Stimulated activated naive B cell treated with anti-CD40 and anti-IgM and Interleukin-4, amounts not matched to agents 10 μg/mL and 1 μg/mL and 100 μg/mL, for 72 hours (primary cell): Measurements from ENCODE around the gene RSBN1L.

Experiments used
- ATAC-seq, 2 donors: fragments of 150-1000 bp; cut with Tn5 transposase; replicated peaks; 2 replicates each; pipeline ENCODE4 v1.10.0; 2021; ENCODE audit warnings: moderate library complexity in 1 of 2
- DNase-seq: peaks from one replicate; pipeline ENCODE4 v3.0.0; 2021
- H3K27ac Mint-ChIP-seq: one replicate; pipeline ENCODE4 v1.8.0; 2022; ENCODE audit warnings: mild to moderate bottlenecking, mixed read lengths
- H3K27me3 Mint-ChIP-seq, 2 donors: one replicate each; pipeline ENCODE4 v1.8.0; 2022; ENCODE audit warnings: mixed read lengths in 2 of 2
- H3K36me3 Mint-ChIP-seq, 2 donors: one replicate each; pipeline ENCODE4 v1.8.0; 2022; ENCODE audit warnings: mixed read lengths in 2 of 2, mild to moderate bottlenecking in 1 of 2
- H3K4me1 Mint-ChIP-seq, 2 donors: one replicate each; pipeline ENCODE4 v1.8.0; 2022; ENCODE audit warnings: mixed read lengths in 2 of 2, mild to moderate bottlenecking in 1 of 2
- H3K4me3 Mint-ChIP-seq, 2 donors: one replicate each; pipeline ENCODE4 v1.8.0; 2022; ENCODE audit warnings: mild to moderate bottlenecking in 2 of 2, mixed read lengths in 2 of 2, moderate library complexity in 1 of 2
- H3K9me3 Mint-ChIP-seq, 2 donors: one replicate each; pipeline ENCODE4 v1.8.0; 2022; ENCODE audit warnings: mixed read lengths in 2 of 2, mild to moderate bottlenecking in 1 of 2

RSBN1L gene

DNA sequence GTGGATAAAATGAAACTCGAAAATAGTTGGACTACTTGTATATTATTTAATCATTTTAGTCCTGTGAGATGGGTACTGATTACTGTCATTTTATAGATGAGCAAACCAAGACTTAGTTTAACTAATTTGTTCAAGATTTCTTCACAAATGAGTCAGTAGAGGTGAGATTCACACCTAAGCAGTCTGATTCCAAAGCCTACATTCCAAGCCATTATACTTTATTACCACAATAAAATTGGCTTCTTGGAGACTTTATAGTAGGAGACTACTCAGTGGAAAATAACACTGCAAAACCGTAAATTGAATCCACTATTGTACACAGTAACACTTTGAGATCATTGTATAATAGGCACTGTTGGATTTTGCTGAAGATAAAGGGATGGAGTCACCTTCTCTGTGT is 104.5 kb downstream of the RSBN1L start:
- DNase-seq (no peak), ATAC-seq (no peak)
- Mint-ChIP-seq H3K27me3 (no peaks in the 10 kb centered on the region), H3K4me1 (peaks cover 35 to 74% of the 10 kb centered on the region in 2 donors), H3K36me3 (peaks cover 26 to 46% of the 10 kb centered on the region in 2 donors), H3K27ac (no peak overlapping the region), H3K4me3 (peak overlapping the region; percentile 98 to 99), H3K9me3 (peaks cover 4% of the 10 kb centered on the region in 2 donors)

GRCh38 chr7:77802557-77803405 is 106.5 kb downstream of the RSBN1L start:
- Mint-ChIP-seq H3K27ac (peak overlapping the region; percentile 85), H3K4me3 (peak overlapping the region; percentile 18 to 39), H3K9me3 (peaks cover 6 to 11% of the 10 kb centered on the region in 2 donors), H3K36me3 (peaks cover 38 to 60% of the 10 kb centered on the region in 2 donors), H3K4me1 (peaks cover 28 to 58% of the 10 kb centered on the region in 2 donors), H3K27me3 (no peaks in the 10 kb centered on the region)
- peak; percentile 14 to 21 for ATAC-seq
- DNase-seq, result no peak

GRCh38 chr7:77806425-77806824 is 110.2 kb downstream of the RSBN1L start:
- Mint-ChIP-seq H3K4me3 (no peak overlapping the region), H3K9me3 (peaks cover 12 to 15% of the 10 kb centered on the region in 2 donors)

DNA sequence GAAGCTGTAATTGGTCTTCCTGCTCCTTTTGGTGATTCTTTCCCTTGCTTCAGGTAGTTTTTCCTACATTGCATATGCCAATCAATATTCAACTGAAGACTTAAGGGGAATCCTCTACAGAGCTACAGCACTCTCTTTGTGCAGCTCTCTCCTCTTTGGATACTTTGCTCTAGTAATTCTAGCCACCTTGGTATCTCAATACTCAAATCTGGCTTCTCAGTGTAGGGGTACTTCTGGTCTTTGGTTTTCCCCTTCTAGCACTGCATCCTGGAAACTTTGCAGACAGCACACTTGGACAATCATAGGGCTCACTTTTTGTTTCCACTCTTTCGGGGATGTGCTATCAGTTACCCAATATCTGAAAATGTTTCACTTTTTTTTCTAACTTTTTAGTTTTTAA is 112.3 kb downstream of the RSBN1L start:
- Mint-ChIP-seq H3K4me1 (peaks cover 27 to 49% of the 10 kb centered on the region in 2 donors), H3K27ac (peak overlapping the region; percentile 25), H3K9me3 (peaks cover 12 to 15% of the 10 kb centered on the region in 2 donors), H3K36me3 (peaks cover 39 to 50% of the 10 kb centered on the region in 2 donors), H3K27me3 (no peaks in the 10 kb centered on the region), H3K4me3 (no peak overlapping the region)
- DNase-seq (no peak), ATAC-seq (peak in 1 of 2 donors; percentile 75)

More at GRCh38 chr7:77806425-77806824, 110.2 kb downstream of the RSBN1L start:
- ATAC-seq (no peak), DNase-seq (no peak)
- H3K4me1 Mint-ChIP-seq, result peaks cover 27 to 49% of the 10 kb centered on the region in 2 donors
- H3K27ac Mint-ChIP-seq, result no peak overlapping the region
- peaks cover 41 to 60% of the 10 kb centered on the region in 2 donors for H3K36me3 Mint-ChIP-seq
- H3K27me3 Mint-ChIP-seq, result no peaks in the 10 kb centered on the region

GRCh38 chr7:77811516-77812289 is 115.4 kb downstream of the RSBN1L start:
- Mint-ChIP-seq H3K9me3 (peaks cover 9 to 12% of the 10 kb centered on the region in 2 donors), H3K36me3 (peaks cover 25 to 38% of the 10 kb centered on the region in 2 donors), H3K27me3 (no peaks in the 10 kb centered on the region), H3K4me1 (peaks cover 24 to 50% of the 10 kb centered on the region in 2 donors), H3K4me3 (no peak overlapping the region), H3K27ac (no peak overlapping the region)
- ATAC-seq, result no peak
- no peak for DNase-seq

DNA sequence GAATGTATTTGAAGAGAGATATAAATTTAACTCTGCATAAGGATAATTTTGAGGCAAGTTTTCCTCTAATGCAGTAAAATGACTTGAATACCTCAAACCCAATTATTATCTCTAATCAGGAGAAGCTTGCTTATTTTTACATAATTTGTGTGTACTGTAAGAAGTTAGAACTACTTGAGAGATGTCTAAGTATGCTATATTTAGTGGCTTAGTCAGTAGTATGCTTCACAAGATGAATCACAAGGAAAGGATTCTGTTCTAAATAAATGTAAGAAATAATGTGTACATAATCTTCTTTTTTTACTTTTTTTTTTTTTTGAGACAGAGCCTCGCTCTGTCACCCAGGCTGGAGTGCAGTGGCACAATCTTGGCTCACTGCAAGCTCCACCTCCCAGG is 116.0 kb downstream of the RSBN1L start:
- H3K27ac Mint-ChIP-seq, result no peak overlapping the region
- no peak overlapping the region for H3K4me3 Mint-ChIP-seq

DNA sequence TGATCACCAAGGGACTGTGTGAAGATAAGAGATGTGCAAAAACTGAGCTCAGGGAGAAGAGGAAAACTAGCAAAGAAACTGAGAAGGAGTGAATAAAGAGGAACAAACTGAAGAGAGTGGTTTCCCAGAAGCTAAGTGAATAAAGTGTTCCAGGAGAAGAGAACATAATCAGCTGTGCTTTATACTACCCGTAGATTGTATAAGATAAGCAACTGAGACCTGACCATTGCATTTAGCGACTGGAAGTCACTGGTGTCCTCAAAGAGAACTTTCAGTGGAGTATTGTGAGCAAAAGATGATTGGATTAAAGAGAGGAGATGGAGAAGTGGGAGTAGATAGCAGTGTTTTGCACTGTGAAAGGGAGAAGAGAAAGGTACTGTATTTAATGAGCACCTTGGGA is 116.9 kb downstream of the RSBN1L start:
- Mint-ChIP-seq H3K9me3 (peaks cover 15 to 18% of the 10 kb centered on the region in 2 donors), H3K4me1 (peaks cover 27 to 56% of the 10 kb centered on the region in 2 donors), H3K36me3 (peaks cover 30 to 37% of the 10 kb centered on the region in 2 donors), H3K4me3 (peak overlapping the region in 1 of 2 donors; percentile 3), H3K27me3 (no peaks in the 10 kb centered on the region), H3K27ac (no peak overlapping the region)
- ATAC-seq (peak; percentile 34 to 47), DNase-seq (no peak)

More for the DNA sequence above, 116.0 kb downstream of the RSBN1L start:
- H3K4me1 Mint-ChIP-seq, result peaks cover 27 to 56% of the 10 kb centered on the region in 2 donors
- H3K27me3 Mint-ChIP-seq, result no peaks in the 10 kb centered on the region
- peaks cover 14 to 16% of the 10 kb centered on the region in 2 donors for H3K9me3 Mint-ChIP-seq
- peaks cover 30 to 39% of the 10 kb centered on the region in 2 donors for H3K36me3 Mint-ChIP-seq
- DNase-seq (no peak), ATAC-seq (peak in 1 of 2 donors; percentile 31)

DNA sequence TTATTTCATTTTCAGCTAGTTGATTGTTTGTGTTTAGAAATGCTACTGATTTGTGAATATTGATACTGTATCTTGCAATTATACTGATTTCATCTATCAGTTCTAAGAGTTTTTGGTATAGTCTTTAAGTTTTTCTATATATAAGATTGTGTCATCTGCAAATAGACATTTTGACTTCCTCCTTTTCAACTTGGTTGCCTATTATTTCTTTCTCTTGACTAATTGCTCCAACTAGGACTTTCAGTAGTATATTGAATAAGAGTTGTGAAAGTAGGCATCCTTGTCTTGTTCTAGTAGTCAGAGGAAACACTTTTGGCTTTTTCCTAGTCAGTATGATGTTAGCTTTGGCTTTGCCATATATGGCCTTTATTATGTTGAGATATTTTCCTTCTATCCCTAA is 122.8 kb downstream of the RSBN1L start:
- H3K27ac Mint-ChIP-seq, result no peak overlapping the region
- DNase-seq (no peak), ATAC-seq (no peak)
- peaks cover 28 to 72% of the 10 kb centered on the region in 2 donors for H3K4me1 Mint-ChIP-seq
- peaks cover 57 to 73% of the 10 kb centered on the region in 2 donors for H3K36me3 Mint-ChIP-seq
- H3K9me3 Mint-ChIP-seq, result peaks cover 37 to 49% of the 10 kb centered on the region in 2 donors
- no peak overlapping the region for H3K4me3 Mint-ChIP-seq
- no peaks in the 10 kb centered on the region for H3K27me3 Mint-ChIP-seq

DNA sequence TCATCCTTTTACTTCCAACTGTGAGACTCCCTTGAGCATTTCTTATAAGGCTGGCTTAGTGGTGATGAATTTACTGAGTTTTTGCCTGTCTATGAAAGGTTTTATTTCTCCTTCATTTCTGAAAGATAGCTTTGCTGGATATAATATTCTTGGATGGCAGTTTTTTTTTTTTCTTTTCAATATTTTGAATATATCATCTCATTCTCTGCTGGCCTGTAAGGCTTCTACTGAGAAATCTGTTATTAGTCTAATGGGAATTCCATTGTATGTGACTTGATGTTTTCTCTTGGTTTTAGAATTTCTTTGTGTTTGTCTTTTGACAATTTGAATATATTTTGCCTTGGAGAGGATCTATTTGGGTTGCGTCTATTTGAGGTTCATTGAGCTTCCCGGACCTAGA is 124.7 kb downstream of the RSBN1L start:
- H3K36me3 Mint-ChIP-seq, result peaks cover 64 to 77% of the 10 kb centered on the region in 2 donors

DNA sequence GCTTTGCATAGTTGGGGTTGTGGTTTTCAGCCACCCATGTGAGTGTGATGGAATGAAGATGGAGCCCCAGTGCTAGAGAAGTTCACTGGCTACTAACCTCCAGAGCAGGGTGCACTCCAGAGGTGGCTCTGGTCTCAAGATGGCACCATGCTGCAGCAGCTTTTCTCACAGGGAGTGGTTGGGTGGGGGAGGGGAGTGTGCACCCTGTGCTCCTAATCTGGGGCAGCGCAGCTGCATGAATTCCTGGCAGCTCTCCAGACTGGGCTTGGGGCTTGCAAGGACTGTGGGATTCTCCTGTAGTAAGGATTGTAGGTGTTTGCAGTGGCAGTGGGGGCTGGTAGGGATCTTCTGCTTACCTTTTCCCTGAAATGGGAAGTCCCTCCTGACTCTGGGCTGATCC is 126.0 kb downstream of the RSBN1L start:
- DNase-seq (no peak), ATAC-seq (no peak)
- H3K4me1 Mint-ChIP-seq, result peaks cover 32 to 78% of the 10 kb centered on the region in 2 donors
- H3K36me3 Mint-ChIP-seq, result peaks cover 60 to 73% of the 10 kb centered on the region in 2 donors
- peaks cover 43 to 47% of the 10 kb centered on the region in 2 donors for H3K9me3 Mint-ChIP-seq
- H3K4me3 Mint-ChIP-seq, result peak overlapping the region in 1 of 2 donors; percentile 46
- H3K27ac Mint-ChIP-seq, result peak overlapping the region; percentile 86
- H3K27me3 Mint-ChIP-seq, result no peaks in the 10 kb centered on the region

More for the DNA sequence above, 124.7 kb downstream of the RSBN1L start:
- Mint-ChIP-seq H3K9me3 (peaks cover 45 to 49% of the 10 kb centered on the region in 2 donors), H3K4me3 (no peak overlapping the region), H3K27ac (peak overlapping the region; percentile 86), H3K27me3 (no peaks in the 10 kb centered on the region), H3K4me1 (peaks cover 32 to 78% of the 10 kb centered on the region in 2 donors)
- DNase-seq (no peak), ATAC-seq (no peak)

DNA sequence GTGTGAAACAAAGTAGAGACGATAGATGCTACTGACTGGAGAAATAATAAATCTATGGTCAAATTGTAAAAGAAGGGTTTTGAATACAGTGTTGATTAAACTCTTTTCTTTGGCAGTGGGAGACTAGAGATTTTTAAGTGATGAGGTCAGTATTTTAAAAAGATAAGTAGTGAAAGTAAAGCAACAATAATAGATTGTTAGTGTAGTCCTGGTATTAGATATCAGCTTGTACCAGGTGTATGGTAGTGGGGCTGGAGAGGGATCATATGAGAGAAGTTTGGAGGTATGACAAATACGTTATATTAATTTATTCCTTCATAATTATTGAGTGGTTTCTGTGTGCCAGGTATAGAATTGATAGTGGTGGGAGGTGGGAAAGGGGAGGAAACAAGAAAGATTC is 127.5 kb downstream of the RSBN1L start:
- peak overlapping the region; percentile 56 to 72 for H3K4me3 Mint-ChIP-seq
- H3K27ac Mint-ChIP-seq, result peak overlapping the region; percentile 63
- H3K4me1 Mint-ChIP-seq, result peaks cover 33 to 86% of the 10 kb centered on the region in 2 donors
- ATAC-seq, result peak; percentile 38 to 46
- H3K9me3 Mint-ChIP-seq, result peaks cover 37 to 39% of the 10 kb centered on the region in 2 donors
- no peaks in the 10 kb centered on the region for H3K27me3 Mint-ChIP-seq
- H3K36me3 Mint-ChIP-seq, result peaks cover 47 to 63% of the 10 kb centered on the region in 2 donors
- no peak for DNase-seq

GRCh38 chr7:77824636-77825035 is 128.4 kb downstream of the RSBN1L start:
- H3K4me1 Mint-ChIP-seq, result peaks cover 33 to 82% of the 10 kb centered on the region in 2 donors
- H3K9me3 Mint-ChIP-seq, result peaks cover 31% of the 10 kb centered on the region in 2 donors
- peak overlapping the region; percentile 86 for H3K27ac Mint-ChIP-seq
- no peaks in the 10 kb centered on the region for H3K27me3 Mint-ChIP-seq
- DNase-seq, result no peak
- ATAC-seq, result no peak
- H3K4me3 Mint-ChIP-seq, result peak overlapping the region in 1 of 2 donors; percentile 27
- peaks cover 40 to 55% of the 10 kb centered on the region in 2 donors for H3K36me3 Mint-ChIP-seq

DNA sequence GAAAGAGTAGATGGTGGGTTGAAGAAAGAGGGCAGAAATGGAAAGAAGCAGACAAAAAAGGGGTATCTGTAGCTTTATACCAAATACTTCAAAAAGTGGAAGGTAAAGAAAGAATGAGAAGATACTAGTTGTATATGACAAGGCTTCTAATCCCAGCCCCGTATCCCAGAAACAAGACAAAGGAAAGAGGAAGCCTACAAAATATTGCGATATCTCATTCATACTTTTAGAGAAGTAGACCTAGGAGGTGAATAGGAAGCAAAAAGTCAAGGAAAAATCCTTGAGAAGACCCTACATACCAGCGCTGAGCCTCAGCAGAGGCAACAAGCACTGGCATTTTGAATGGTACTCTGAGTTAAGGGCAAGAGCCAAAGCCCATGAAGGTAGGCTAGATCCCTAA is 128.9 kb downstream of the RSBN1L start:
- no peaks in the 10 kb centered on the region for H3K27me3 Mint-ChIP-seq
- peaks cover 31 to 81% of the 10 kb centered on the region in 2 donors for H3K4me1 Mint-ChIP-seq
- ATAC-seq (no peak), DNase-seq (no peak)
- H3K4me3 Mint-ChIP-seq, result peak overlapping the region in 1 of 2 donors; percentile 27
- H3K36me3 Mint-ChIP-seq, result peaks cover 35 to 50% of the 10 kb centered on the region in 2 donors
- H3K27ac Mint-ChIP-seq, result peak overlapping the region; percentile 86
- peaks cover 27 to 28% of the 10 kb centered on the region in 2 donors for H3K9me3 Mint-ChIP-seq

DNA sequence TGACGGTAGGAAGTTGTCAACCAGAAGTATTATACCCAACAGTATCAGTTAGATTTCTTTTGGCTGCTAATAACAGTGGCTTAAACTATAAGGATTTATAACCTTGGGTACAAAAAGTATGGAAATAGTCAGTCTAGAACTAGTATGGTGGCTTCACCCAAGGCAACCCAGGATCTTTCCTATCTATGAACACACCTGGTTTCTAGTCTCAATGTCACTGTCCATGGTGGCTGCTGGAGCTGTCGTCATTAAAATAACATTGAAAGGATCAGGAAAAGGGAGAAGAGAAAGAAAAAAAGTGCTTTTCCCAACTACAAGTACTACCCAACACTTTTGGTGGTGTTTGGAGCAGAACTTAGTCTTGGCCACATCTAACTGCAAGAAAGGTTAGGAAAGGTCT is 130.0 kb downstream of the RSBN1L start:
- peaks cover 27 to 46% of the 10 kb centered on the region in 2 donors for H3K36me3 Mint-ChIP-seq
- H3K9me3 Mint-ChIP-seq, result peaks cover 18 to 22% of the 10 kb centered on the region in 2 donors
- peaks cover 39 to 82% of the 10 kb centered on the region in 2 donors for H3K4me1 Mint-ChIP-seq
- no peak for DNase-seq
- H3K27ac Mint-ChIP-seq, result peak overlapping the region; percentile 31
- H3K27me3 Mint-ChIP-seq, result no peaks in the 10 kb centered on the region
- no peak for ATAC-seq
- no peak overlapping the region for H3K4me3 Mint-ChIP-seq
